Endothelial cell of hepatic sinusoid (primary cell): ENCODE data around the gene NTRK1.

ENCODE experiments used
- in situ Hi-C: cut with HindIII; loops from 2 replicates; pipeline ENCODE4 v1.10.0; 2017; ENCODE audit warnings: low sequenced_read_pairs

The NTRK1 gene

DNA sequence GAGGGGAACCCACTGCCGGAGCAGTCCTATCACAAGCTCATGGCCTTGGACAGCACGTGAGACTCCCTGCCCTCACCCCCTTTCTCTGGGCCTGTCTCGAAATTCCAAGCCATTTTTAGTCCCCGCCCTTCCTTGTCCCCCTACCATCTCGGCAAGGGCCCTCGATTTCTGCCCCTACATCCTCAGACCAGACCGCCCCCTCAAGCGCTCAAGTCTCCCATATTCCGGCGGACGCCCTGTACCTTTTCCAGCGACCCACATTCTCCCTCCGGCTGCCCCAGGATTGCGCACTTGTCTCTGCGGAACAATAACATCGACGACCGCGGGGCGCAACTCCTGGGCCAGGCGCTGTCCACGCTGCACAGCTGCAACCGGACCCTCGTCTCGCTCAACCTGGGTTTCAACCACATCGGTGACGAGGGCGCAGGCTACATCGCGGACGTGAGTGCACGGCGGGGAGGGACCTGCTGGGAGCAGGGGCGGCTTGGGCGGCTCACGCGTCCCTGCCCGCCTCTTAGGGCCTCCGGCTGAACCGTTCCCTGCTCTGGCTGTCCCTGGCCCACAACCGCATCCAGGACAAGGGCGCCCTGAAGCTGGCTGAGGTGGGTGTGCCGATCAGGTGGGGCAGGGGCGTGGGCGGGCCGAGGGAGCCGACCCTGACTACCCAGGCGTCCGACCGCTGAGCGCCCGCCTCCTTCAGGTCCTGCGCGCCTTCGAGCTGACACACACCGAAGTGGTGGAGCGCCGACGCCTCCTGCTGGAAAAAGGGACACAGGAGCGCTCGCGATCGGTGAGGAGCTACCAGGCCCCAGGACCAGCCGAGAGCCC is 66.8 kb downstream of the NTRK1 start:
- in situ Hi-C loops, result no loop called here

DNA sequence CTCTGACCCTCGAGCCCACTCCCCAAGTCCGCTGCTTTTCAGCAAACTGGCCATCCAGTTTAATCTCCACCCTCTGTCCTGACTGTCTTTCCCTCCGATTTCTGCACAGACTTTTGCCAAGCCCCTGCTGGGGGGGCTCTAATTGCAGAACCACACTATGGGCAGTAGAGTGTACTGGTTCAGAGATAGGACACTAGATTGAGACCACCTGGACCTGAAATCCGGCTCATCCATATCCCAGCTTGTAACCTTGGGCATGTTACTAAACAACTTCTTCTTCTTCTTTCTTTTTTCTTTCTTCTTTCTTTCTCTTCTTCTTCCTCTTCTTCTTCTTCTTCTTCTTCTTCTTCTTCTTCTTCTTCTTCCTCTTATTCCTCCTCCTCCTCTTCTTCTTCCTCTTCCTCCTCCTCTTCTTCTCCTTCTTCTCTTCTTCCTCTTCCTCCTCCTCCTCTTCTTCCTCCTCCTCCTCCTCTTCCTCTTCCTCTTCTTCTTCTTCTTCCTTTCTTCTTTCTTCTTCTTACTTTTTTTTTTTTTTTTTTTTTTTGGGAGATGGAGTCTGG is 67.5 kb downstream of the NTRK1 start:
- in situ Hi-C loops, result no loop called here

DNA sequence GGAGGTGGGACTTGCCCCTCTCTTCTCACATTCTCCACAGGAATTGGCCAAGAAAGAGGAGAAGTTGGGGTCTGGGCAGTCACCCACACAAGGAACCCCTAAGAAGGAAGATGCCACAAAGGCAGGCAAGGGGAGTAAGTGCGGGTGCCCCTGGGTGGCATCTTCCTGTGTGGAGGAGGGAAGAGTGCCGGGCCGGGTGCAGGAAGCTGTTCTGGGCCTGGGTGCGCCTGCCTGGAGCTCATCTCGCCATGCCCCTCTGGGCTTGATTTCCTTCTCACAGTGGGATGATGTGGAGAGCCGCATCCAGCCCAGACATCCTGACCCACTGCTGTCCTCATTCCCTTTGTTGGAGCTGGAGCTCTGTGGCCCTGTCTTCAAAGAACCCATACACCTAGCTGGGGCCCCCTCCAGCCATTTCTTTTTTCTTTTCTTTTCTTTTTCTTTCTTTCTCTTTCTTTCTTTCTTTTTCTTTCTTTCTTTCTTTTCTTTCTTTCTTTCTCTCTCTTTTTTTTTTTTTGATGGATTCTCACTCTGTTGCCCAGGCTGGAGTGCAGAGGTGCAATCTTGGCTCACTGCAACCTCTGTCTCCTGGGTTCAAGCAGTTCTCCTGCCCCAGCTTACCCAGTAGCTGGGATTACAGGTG is 69.1 kb downstream of the NTRK1 start:
- in situ Hi-C loops, result no loop called here

DNA sequence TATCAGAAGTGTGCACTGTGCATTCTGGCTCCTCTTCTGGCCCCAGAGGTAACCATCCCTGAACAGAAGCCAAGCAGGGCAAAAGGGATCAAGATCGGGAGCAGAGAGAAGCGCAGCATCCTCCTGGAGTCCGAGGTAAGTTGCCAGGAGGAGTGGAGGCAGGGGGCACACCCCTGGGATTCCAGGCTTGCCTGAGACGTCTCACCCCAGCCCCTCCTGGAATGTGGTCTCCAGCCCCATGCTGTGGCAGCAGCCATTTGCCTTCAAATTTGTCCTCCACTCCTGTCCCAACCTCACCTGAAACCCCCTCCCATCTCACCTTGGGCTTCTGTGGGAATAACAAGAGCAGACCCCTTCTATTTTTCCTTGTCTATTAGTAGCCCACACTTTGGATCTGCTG is 69.8 kb downstream of the NTRK1 start:
- in situ Hi-C loops, result no loop called here
